Measurements from ENCODE around the gene TMCC3. TPM values are rescaled to one million over a fixed set of nuclear protein-coding genes. Genes with fewer than 3 reads are reported as not detected.

TMCC3 gene
- total RNA-seq, 1 experiment from 2014 or later: 2.2 TPM

GRCh38 chr12:94674051-94674451 is 23.7 kb upstream of the TMCC3 start:
- no peaks in the 10 kb centered on the region for H3K9me3 Mint-ChIP-seq
- H3K4me1 Mint-ChIP-seq: peaks cover 39% of the 10 kb centered on the region
- POLR2A ChIA-PET: no interaction called here
- no peak for DNase-seq (ENCODE audit: low spot score)
- CTCF ChIA-PET: no interaction called here
- no peak overlapping the region for H3K4me3 Mint-ChIP-seq
- H3K27me3 Mint-ChIP-seq (ENCODE audit: low read depth): no peaks in the 10 kb centered on the region
- H3K36me3 Mint-ChIP-seq: no peaks in the 10 kb centered on the region
- TF ChIP-seq IRF2 (CRISPR knock-in tag; IDR thresholded peaks at IDR 0.05; ENCODE audit: borderline replicate concordance, low read depth) (no peak), ZNF281 (CRISPR knock-in tag; IDR thresholded peaks at IDR 0.05) (no peak), FOXJ3 (CRISPR knock-in tag; IDR thresholded peaks at IDR 0.05; ENCODE audit: borderline replicate concordance) (no peak), ZNF138 (CRISPR knock-in tag; conservative IDR thresholded peaks at IDR 0.05) (no peak), HMGA2 (CRISPR knock-in tag; IDR thresholded peaks at IDR 0.05) (no peak), OVOL2 (CRISPR knock-in tag; IDR thresholded peaks at IDR 0.05; ENCODE audit: borderline replicate concordance) (no peak), SMAD3 (CRISPR knock-in tag; IDR thresholded peaks at IDR 0.05; ENCODE audit: borderline replicate concordance) (no peak), RELA (CRISPR knock-in tag; IDR thresholded peaks at IDR 0.05; ENCODE audit: borderline replicate concordance) (no peak)
- no peak overlapping the region for H3K27ac Mint-ChIP-seq
- ATAC-seq: no peak

DNA sequence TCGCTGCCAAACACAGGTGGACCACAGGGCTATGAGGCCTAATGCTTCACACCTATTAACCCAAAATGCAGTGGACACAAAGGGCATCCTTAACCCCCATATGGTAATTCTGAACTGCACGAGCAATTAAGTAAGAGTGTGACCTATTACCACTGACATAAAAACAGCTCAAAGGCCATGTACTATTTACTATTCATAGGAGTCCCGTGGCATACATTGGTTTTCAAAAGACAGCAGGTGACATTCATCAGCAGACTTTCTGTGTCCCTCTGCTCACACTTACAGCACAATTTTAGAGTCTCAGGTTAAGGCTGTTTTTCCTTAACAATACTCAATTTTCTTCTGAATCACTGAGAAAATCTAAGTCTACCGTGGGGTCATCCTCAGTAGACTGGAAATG is 23.1 kb upstream of the TMCC3 start:
- Mint-ChIP-seq H3K27me3 (ENCODE audit: low read depth) (no peaks in the 10 kb centered on the region), H3K9me3 (no peaks in the 10 kb centered on the region), H3K36me3 (no peaks in the 10 kb centered on the region), H3K4me1 (peaks cover 35% of the 10 kb centered on the region), H3K27ac (no peak overlapping the region), H3K4me3 (no peak overlapping the region)
- CTCF ChIA-PET: no interaction called here
- no peak for ATAC-seq
- TF ChIP-seq ZNF425 (CRISPR knock-in tag; conservative IDR thresholded peaks at IDR 0.05) (no peak), OVOL2 (CRISPR knock-in tag; IDR thresholded peaks at IDR 0.05; ENCODE audit: borderline replicate concordance) (no peak), ATF2 (CRISPR knock-in tag; IDR thresholded peaks at IDR 0.05; ENCODE audit: borderline replicate concordance, low read depth) (no peak), SP1 (CRISPR knock-in tag; conservative IDR thresholded peaks at IDR 0.05) (no peak)
- TF ChIP-seq, protein P1, sequence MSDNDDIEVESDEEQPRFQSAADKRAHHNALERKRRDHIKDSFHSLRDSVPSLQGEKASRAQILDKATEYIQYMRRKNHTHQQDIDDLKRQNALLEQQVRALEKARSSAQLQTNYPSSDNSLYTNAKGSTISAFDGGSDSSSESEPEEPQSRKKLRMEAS (CRISPR knock-in tag; IDR thresholded peaks at IDR 0.05): no peak
- DNase-seq (ENCODE audit: low spot score): no peak
- POLR2A ChIA-PET: no interaction called here

GRCh38 chr12:94671917-94672316 is 21.6 kb upstream of the TMCC3 start:
- Mint-ChIP-seq H3K36me3 (no peaks in the 10 kb centered on the region), H3K9me3 (no peaks in the 10 kb centered on the region), H3K27me3 (ENCODE audit: low read depth) (no peaks in the 10 kb centered on the region), H3K4me1 (peaks cover 23% of the 10 kb centered on the region), H3K4me3 (no peak overlapping the region), H3K27ac (no peak overlapping the region)
- ATAC-seq (no peak), DNase-seq (ENCODE audit: low spot score) (no peak)
- TF ChIP-seq ZNF671 (CRISPR knock-in tag; IDR thresholded peaks at IDR 0.05) (no peak), CTCF (IDR thresholded peaks at IDR 0.05) (no peak), ZNF416 (CRISPR knock-in tag; IDR thresholded peaks at IDR 0.05) (no peak), ATF1 (CRISPR knock-in tag; IDR thresholded peaks at IDR 0.05) (no peak), ZNF281 (CRISPR knock-in tag; IDR thresholded peaks at IDR 0.05) (no peak), CBFB (CRISPR knock-in tag; IDR thresholded peaks at IDR 0.05; ENCODE audit: low read depth) (no peak), TEAD4 (CRISPR knock-in tag; IDR thresholded peaks at IDR 0.05) (no peak), NR3C1 (CRISPR knock-in tag; conservative IDR thresholded peaks at IDR 0.05; ENCODE audit: low read depth) (no peak)
- TF ChIP-seq, protein P2, sequence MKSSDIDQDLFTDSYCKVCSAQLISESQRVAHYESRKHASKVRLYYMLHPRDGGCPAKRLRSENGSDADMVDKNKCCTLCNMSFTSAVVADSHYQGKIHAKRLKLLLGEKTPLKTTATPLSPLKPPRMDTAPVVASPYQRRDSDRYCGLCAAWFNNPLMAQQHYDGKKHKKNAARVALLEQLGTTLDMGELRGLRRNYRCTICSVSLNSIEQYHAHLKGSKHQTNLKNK (CRISPR knock-in tag; IDR thresholded peaks at IDR 0.05): no peak
- CTCF ChIA-PET: no interaction called here
- POLR2A ChIA-PET: no interaction called here
